Chondrocyte (in vitro differentiated cells): ENCODE data around the gene ZNF487. TPM values are rescaled to one million over a fixed set of nuclear protein-coding genes. Genes with fewer than 3 reads are reported as not detected.

Experiments
- DNase-seq: peaks from one replicate; pipeline ENCODE4 v3.0.0; 2021; ENCODE audit warnings: mixed read lengths, low spot score
- H3K27ac Mint-ChIP-seq: one replicate; pipeline ENCODE4 v1.8.0; 2021; ENCODE audit warnings: mild to moderate bottlenecking, moderate library complexity, mixed read lengths; ENCODE audit not compliant: unreplicated experiment
- H3K27me3 Mint-ChIP-seq: 2 replicates; pipeline ENCODE4 v1.8.0; 2021; ENCODE audit warnings: low read depth, mixed read lengths
- H3K36me3 Mint-ChIP-seq: 2 replicates; pipeline ENCODE4 v1.8.0; 2021; ENCODE audit warnings: low read depth, mixed read lengths
- H3K4me1 Mint-ChIP-seq: 2 replicates; pipeline ENCODE4 v1.8.0; 2021; ENCODE audit warnings: low read depth, mild to moderate bottlenecking, mixed read lengths
- H3K4me3 Mint-ChIP-seq: one replicate; pipeline ENCODE4 v1.8.0; 2021; ENCODE audit warnings: mild to moderate bottlenecking, moderate library complexity, mixed read lengths; ENCODE audit not compliant: unreplicated experiment
- H3K9me3 Mint-ChIP-seq: 2 replicates; pipeline ENCODE4 v1.8.0; 2021; ENCODE audit warnings: low read depth, mixed read lengths
- CTCF ChIP-seq: fragments of 200-600 bp; sonication (generic); IDR thresholded peaks from 2 replicates; pipeline ENCODE4 v1.5.0; 2021; ENCODE audit warnings: antibody characterized with exemption, mild to moderate bottlenecking, moderate library complexity
- long read RNA-seq: library from polyadenylated mRNA; stranded (forward); transcript quantifications from one replicate; pipeline ENCODE4 v2.0.0, GENCODE V29; 2021
- total RNA-seq: library from RNA; stranded (reverse); gene quantifications from 3 replicates; pipeline ENCODE4 v1.2.1, GENCODE V29; 2021

Gene ZNF487
- 2.1 to 2.7 TPM (median 2.6 TPM) in 3 replicates for total RNA-seq
- long read RNA-seq, partial matches to known transcripts = 0 of 2 reads
- long read RNA-seq, other reads (novel, unspliced or antisense) = 1 of 2 reads

DNA sequence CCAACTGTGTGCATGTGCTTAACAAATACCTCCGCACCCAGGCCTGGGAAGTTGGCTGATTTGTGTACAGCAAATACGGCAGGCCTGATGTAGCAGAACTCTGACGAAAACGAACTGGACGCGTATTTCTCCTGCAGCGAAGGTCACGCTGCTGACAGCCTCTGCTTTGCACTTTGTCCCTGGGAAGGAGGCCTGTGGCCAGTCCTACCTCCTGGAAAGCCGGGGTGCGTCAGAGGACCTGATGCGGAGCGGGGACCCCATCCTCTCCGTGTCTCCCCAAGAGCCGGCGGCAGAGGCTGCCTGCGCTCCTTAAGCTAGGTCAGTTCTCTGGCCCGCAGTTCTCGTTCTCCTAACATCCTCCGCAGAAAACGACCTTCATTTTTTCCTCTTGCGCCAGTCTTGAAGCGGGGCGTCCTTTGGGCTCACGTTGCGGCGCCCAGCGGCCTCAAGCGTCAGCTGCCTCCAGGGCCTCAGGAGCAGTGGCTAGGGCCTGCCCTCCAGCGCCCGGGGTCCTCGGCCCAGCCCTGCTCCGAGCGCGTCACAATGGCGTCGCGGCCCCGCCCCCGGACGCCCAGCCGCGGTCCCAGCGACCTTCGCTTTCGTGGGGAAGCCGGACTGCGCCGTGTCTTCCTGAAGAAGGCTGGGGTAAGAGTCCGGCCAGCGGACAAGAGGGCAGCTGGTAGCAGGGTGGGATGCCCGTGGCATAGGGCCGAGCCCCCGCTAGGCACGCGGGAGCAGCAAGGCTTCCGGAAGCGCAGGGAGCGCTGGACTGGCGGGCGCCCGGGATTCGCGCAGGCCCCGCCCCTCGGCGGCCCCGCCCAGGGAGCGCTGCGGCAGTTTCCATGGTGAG is at the start of gene ZNF487:
TSS of gene ZNF487 (plus strand) at position 821 of the 850 bp plus-strand sequence. CDS start 38,703 bp downstream, outside the sequence.
- H3K4me1 Mint-ChIP-seq = peaks cover 15% of the 10 kb centered on the region
- TF ChIP-seq CTCF = peak; percentile 37

GRCh38 chr10:43387678-43388032 is 49.3 kb upstream of the ZNF487 start:
- Mint-ChIP-seq H3K36me3 (peaks cover 45% of the 10 kb centered on the region), H3K9me3 (no peaks in the 10 kb centered on the region), H3K4me3 (no peak overlapping the region), H3K27ac (no peak overlapping the region), H3K4me1 (peaks cover 13% of the 10 kb centered on the region), H3K27me3 (no peaks in the 10 kb centered on the region)
- peak; percentile 42 for DNase-seq
- no peak for TF ChIP-seq CTCF

More for the DNA sequence above, at the start of gene ZNF487:
- Mint-ChIP-seq H3K27ac (peak within 1 kb of the TSS; percentile 94), H3K27me3 (no peaks in the 10 kb centered on the region), H3K9me3 (no peaks in the 10 kb centered on the region), H3K36me3 (no peaks in the 10 kb centered on the region), H3K4me3 (peak within 1 kb of the TSS; percentile 87)
- DNase-seq = peak; percentile 93

DNA sequence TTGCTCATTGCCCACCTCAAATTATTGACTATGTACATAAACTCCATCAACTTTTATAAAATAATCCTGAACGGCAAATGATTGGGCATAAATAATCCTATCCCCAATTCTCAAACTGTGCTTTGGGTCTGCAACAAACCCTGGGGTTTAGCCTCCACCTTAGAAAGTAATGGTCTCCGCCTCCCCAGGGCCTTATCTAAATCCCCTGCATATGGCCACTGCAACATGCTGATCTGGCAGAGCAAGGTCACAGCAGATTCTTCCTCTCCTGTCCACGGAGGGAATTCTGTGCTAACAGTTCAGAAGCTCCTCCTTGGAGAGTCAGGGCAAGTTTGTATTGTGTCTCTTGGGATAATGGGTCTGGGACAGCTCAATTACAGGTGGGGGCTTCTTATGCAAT is 47.0 kb upstream of the ZNF487 start:
- Mint-ChIP-seq H3K36me3 (peaks cover 55% of the 10 kb centered on the region), H3K27me3 (no peaks in the 10 kb centered on the region), H3K4me3 (no peak overlapping the region), H3K27ac (no peak overlapping the region), H3K9me3 (no peaks in the 10 kb centered on the region), H3K4me1 (peaks cover 8% of the 10 kb centered on the region)
- TF ChIP-seq CTCF = no peak
- DNase-seq = peak; percentile 14

DNA sequence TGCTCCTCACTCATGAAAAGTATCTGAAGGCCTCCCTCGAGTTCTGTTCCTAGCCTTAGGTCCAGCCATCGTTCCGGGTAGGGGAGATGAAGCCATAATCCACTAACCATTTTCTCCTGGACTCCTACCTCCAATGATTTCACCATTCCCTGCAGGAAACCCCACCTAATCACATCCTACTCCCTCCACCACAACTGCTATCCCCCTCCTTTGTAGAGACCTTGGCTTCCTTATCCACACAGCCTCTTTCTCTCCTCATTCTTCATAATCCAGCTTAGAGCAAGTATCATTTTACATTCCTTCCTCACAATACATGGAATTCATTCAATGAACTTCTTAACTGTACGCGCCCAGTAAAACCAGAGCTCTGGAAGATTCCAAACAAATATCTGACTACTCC is 46.6 kb upstream of the ZNF487 start:
- no peak overlapping the region for H3K4me3 Mint-ChIP-seq

DNA sequence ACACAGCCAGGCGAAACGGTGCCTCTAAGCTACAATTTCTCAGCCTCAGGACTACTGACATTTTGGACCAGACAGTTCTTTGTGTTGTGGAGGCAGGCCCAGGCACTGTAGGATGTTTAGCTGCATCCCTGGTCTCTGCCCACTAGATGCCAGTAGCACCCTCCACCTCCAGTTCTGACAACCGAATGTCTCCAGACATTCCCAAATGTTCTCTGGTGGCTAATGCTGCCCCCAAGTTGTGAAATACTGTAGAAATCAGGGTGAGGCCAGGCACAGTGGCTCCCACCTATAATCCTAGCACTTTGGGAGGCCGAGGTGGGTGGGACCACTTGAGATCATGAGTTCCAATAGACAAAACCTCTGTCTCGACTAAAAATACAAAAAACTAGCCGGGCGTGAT is 46.2 kb upstream of the ZNF487 start:
- Mint-ChIP-seq H3K27ac (no peak overlapping the region), H3K36me3 (peaks cover 53% of the 10 kb centered on the region), H3K9me3 (no peaks in the 10 kb centered on the region), H3K4me1 (peaks cover 17% of the 10 kb centered on the region), H3K4me3 (no peak overlapping the region), H3K27me3 (no peaks in the 10 kb centered on the region)
- peak; percentile 26 for DNase-seq
- peak; percentile 77 for TF ChIP-seq CTCF

More for the DNA sequence above, 46.6 kb upstream of the ZNF487 start:
- no peak for DNase-seq
- H3K36me3 Mint-ChIP-seq = peaks cover 55% of the 10 kb centered on the region
- no peak for TF ChIP-seq CTCF
- H3K27ac Mint-ChIP-seq = no peak overlapping the region
- peaks cover 12% of the 10 kb centered on the region for H3K4me1 Mint-ChIP-seq
- H3K27me3 Mint-ChIP-seq = no peaks in the 10 kb centered on the region
- no peaks in the 10 kb centered on the region for H3K9me3 Mint-ChIP-seq
